GM13976 (cell line): Measurements from ENCODE around the gene KCTD10.
A peak's percentile ranks its signal among the peaks of the same experiment; 100 is the strongest.

Source experiments
- DNase-seq: peaks from one replicate; pipeline ENCODE4 v3.0.0; 2012; ENCODE audit warnings: low spot score
- CTCF ChIP-seq: IDR thresholded peaks from 2 replicates; pipeline ENCODE4 v1.5.1; 2012; ENCODE audit warnings: borderline replicate concordance, mild to moderate bottlenecking; ENCODE audit not compliant: insufficient read depth; ENCODE audit errors: extremely low read depth, missing control alignments, control extremely low read depth
- in situ Hi-C: fragments of 300-500 bp; cut with MboI; formaldehyde crosslinking; loops from one replicate; pipeline ENCODE4 v1.12.0; 2022; ENCODE audit warnings: low sequenced_read_pairs, mixed read lengths, inconsistent platforms; ENCODE audit not compliant: unreplicated experiment

Gene KCTD10

GRCh38 chr12:109519787-109520186 lies 42.7 kb upstream of the KCTD10 start:
- in situ Hi-C loops: no loop called here
- no peak for DNase-seq
- no peak for TF ChIP-seq CTCF

- peak; percentile 72 for DNase-seq
- in situ Hi-C loops: no loop called here
- TF ChIP-seq CTCF: peak; percentile 43
Observed at GRCh38 chr12:109518820-109519665, 41.9 kb upstream of the KCTD10 start.

DNA sequence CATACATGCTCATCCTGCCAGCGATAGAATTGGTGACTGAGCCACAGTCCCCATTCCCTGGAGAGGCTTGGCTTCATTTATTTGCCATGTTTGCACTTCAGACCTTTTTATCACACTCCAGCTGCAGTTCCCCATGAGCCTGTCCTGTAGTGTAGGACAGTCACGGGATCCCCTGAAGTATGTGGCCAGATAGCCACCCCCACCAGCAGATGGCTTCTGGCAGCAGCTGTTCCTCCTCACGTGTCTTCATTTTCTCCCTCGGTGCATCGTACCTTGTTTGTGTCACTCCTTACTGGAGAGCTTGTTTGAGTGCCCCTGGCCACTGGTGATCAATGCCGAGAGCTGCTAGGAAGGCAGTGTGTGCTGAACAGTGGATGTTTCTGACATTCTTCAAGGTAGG lies 40.5 kb upstream of the KCTD10 start:
- DNase-seq: no peak
- in situ Hi-C loops: no loop called here
- no peak for TF ChIP-seq CTCF

- TF ChIP-seq CTCF: no peak
- in situ Hi-C loops: no loop called here
- no peak for DNase-seq
Observed at GRCh38 chr12:109513977-109514376, 36.9 kb upstream of the KCTD10 start.

GRCh38 chr12:109513051-109513450 lies 36.0 kb upstream of the KCTD10 start:
- in situ Hi-C loops: no loop called here
- TF ChIP-seq CTCF: no peak
- no peak for DNase-seq

DNA sequence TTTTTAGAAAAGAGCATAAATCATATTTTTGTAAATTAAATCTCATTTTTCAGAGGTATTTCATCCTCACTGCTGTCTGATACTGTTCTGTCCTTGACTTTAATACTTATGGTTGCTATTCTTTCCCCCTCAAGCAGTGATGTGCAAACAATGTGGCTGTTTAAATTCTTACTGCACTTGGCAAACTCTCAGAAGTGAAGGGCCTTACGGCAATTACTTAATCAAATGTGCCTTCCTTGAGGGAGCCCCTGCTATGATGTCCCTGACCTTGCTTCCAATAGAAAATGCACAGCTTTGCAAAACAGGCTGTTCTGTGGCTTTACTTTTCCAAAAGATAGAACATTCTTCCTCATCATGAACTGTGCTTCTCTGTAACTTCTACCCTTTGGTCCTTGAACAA lies 35.5 kb upstream of the KCTD10 start:
- in situ Hi-C loops: no loop called here
- TF ChIP-seq CTCF: no peak
- no peak for DNase-seq

DNA sequence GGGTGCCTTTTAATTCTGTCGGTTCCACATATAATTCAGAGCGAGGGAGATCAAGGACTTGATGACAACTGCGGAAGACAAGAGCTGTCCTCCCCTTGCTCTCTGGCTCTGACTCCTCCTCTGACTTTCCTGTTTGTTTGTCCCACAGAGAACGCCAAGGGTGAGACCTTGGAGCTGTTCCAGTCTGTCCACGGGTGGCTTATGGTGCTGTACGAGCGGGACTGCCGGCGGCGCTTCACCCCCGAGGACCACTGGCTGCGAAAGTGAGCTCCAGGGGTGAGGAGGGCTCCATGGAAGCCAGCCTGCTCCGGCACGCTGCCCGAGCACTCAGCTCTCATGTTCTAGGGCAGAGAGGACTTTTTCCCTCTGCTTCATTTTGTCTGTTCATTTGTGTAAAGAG lies 33.1 kb upstream of the KCTD10 start:
- in situ Hi-C loops: no loop called here
- DNase-seq: no peak
- no peak for TF ChIP-seq CTCF
